ENCODE data around the gene ARHGAP22. TPM values are rescaled to one million over a fixed set of nuclear protein-coding genes. Genes with fewer than 3 reads are reported as not detected.

Gene ARHGAP22
- total and polyA plus RNA-seq, 2 of the 4 experiments (the other 2 are of a cell fraction), result 28.3 to 30.2 TPM

GRCh38 chr10:48502791-48503190 is 102.1 kb downstream of the ARHGAP22 start:
- no peak overlapping the region for H2BK20ac ChIP-seq (ENCODE audit: low read depth, low read length)
- 83% methylated on average over 2 of the region's 9 CpGs; no CpG with 5 or more reads in 1 of the 2 experiments for WGBS, 2 experiments (ENCODE audit: extremely low coverage in 2 of 2, insufficient read length in 1 of 2)
- POLR2A ChIA-PET (ENCODE audit: unreplicated experiment), result no interaction called here
- no peaks in the 10 kb centered on the region for H3K27me3 ChIP-seq (ENCODE audit: control insufficient read depth, insufficient read depth, low read length)
- H4K20me1 ChIP-seq (ENCODE audit: insufficient read depth, low read length), result peaks cover 36% of the 10 kb centered on the region
- H2AK5ac ChIP-seq (ENCODE audit: low read depth, low read length), result 0 out of 2 replicates have a peak overlapping the region, but pooled peaks have one; percentile 15
- H4K5ac ChIP-seq (ENCODE audit: low read depth, low read length), result no peak overlapping the region
- H2AK9ac ChIP-seq (replicated peaks; ENCODE audit: low read depth, low read length, poor library complexity), result no peak overlapping the region
- H3K9ac ChIP-seq (ENCODE audit: low read depth, low read length), result no peak overlapping the region
- no peaks in the 10 kb centered on the region for H3K36me3 ChIP-seq (ENCODE audit: control insufficient read depth, insufficient read depth, low read length)
- no peak for TF ChIP-seq CHD1 (IDR thresholded peaks at IDR 0.05; ENCODE audit: low read depth, low read length)
- TF ChIP-seq USF2 (IDR thresholded peaks at IDR 0.05; ENCODE audit: low read depth, low read length), result no peak
- TF ChIP-seq SMC3 (IDR thresholded peaks at IDR 0.05; ENCODE audit: low read depth, low read length), result no peak
- no peak for TF ChIP-seq RCOR1 (IDR thresholded peaks at IDR 0.05; ENCODE audit: insufficient replicate concordance, low read length)
- no peak for TF ChIP-seq NFE2L2 (IDR thresholded peaks at IDR 0.05; ENCODE audit: low read depth, low read length)
- no peak for TF ChIP-seq CTCF (conservative IDR thresholded peaks at IDR 0.05; ENCODE audit: low read depth, low read length)
- TF ChIP-seq MAFK (IDR thresholded peaks at IDR 0.05; ENCODE audit: low read depth, low read length), result no peak
- no peak for TF ChIP-seq MXI1 (IDR thresholded peaks at IDR 0.05; ENCODE audit: borderline replicate concordance, low read depth, low read length)
- no peak for TF ChIP-seq ELK1 (IDR thresholded peaks at IDR 0.05; ENCODE audit: borderline replicate concordance, low read depth, low read length)
- TF ChIP-seq FOS (IDR thresholded peaks at IDR 0.05; ENCODE audit: low read depth, low read length), result no peak
- TF ChIP-seq MAZ (IDR thresholded peaks at IDR 0.05; ENCODE audit: borderline replicate concordance, low read depth, low read length), result no peak
- no peak for TF ChIP-seq RAD21 (IDR thresholded peaks at IDR 0.05; ENCODE audit: low read length)
- TF ChIP-seq POLR2A (IDR thresholded peaks at IDR 0.05; ENCODE audit: low read depth, low read length), result no peak
- TF ChIP-seq CEBPB (IDR thresholded peaks at IDR 0.05; ENCODE audit: low read depth, low read length), result no peak
- TF ChIP-seq BHLHE40 (IDR thresholded peaks at IDR 0.05; ENCODE audit: low read depth, low read length), result no peak
- no peak for TF ChIP-seq RFX5 (IDR thresholded peaks at IDR 0.05; ENCODE audit: low read depth, low read length)
- no peak overlapping the region for H3K56ac ChIP-seq (ENCODE audit: extremely low read depth, insufficient read depth, low read length)
- BruUV-seq (replicated peaks), result no TSS peak
- no peak overlapping the region for H3K4me2 ChIP-seq (ENCODE audit: low read depth, low read length)
- no peak overlapping the region for H3K4ac ChIP-seq (ENCODE audit: low read depth, low read length)
- DNase-seq, result no peak
- no peak for ATAC-seq (ENCODE audit: low read depth)
- H2BK15ac ChIP-seq (ENCODE audit: low read depth, low read length), result no peak overlapping the region
- H3K14ac ChIP-seq (replicated peaks; ENCODE audit: low read depth, low read length), result no peak overlapping the region
- peaks cover 16% of the 10 kb centered on the region for H3K4me1 ChIP-seq (ENCODE audit: control insufficient read depth, insufficient read depth, low read length)
- in situ Hi-C loops (cut with MboI; ENCODE audit: low sequenced_read_pairs) (loop anchor here (25.0 kb wide), 2 partner anchors 140 to 290 kb away; no protein-coding TSS in a partner anchor), dilution Hi-C loops (cut with HindIII; ENCODE audit: low sequenced_read_pairs, unreplicated experiment) (no loop called here), intact Hi-C loops (cut with micrococcal nuclease) (no loop called here)
- no peak overlapping the region for H2AFZ ChIP-seq (replicated peaks; ENCODE audit: low read length, poor library complexity)
- no peaks in the 10 kb centered on the region for H3K9me3 ChIP-seq (ENCODE audit: control insufficient read depth, insufficient read depth, low read length)
- peaks cover 47 to 91% of the 10 kb centered on the region in 2 experiments for H3K79me1 ChIP-seq (ENCODE audit: low read depth in 1 of 2, low read length in 2 of 2)
- CTCF ChIA-PET, result no interaction called here
- no peak overlapping the region for H3K18ac ChIP-seq (ENCODE audit: low read depth, low read length)
- no peak overlapping the region for H3K27ac ChIP-seq (ENCODE audit: insufficient read depth, low read length)
- no peak overlapping the region for H2BK5ac ChIP-seq (ENCODE audit: low read depth, low read length, poor library complexity, severe bottlenecking)
- no peak overlapping the region for H4K91ac ChIP-seq (ENCODE audit: insufficient read depth, low read depth, low read length)
- H2BK120ac ChIP-seq (ENCODE audit: low read depth, low read length), result no peak overlapping the region
- H3K9me1 ChIP-seq (ENCODE audit: insufficient read depth, low read length), result peaks cover 31% of the 10 kb centered on the region
- H4K8ac ChIP-seq (ENCODE audit: low read depth in 2 of 2, low read length in 2 of 2), result no peak overlapping the region
- no peak overlapping the region for H3K4me3 ChIP-seq (ENCODE audit: insufficient read depth, low read depth, low read length)
- no peak overlapping the region for H3K23ac ChIP-seq (ENCODE audit: low read depth, low read length)

Data from IMR-90 (cell line).